Fibroblast of lung (primary cell): ENCODE data around the gene GNG12.

Source experiments
- CTCF ChIP-seq, 2 donors: IDR thresholded peaks in 1 of 2; conservative IDR thresholded peaks in 1 of 2; 1 replicate in 1 of 2; 2 replicates in 1 of 2; pipeline ENCODE4 v1.5.1; 2011 to 2012; ENCODE audit warnings: low read length in 2 of 2, control low read depth in 1 of 2, inconsistent platforms in 1 of 2, low read depth in 1 of 2, mild to moderate bottlenecking in 1 of 2
- EZH2 ChIP-seq: IDR thresholded peaks from 2 replicates; pipeline ENCODE4 v1.5.1; 2012; ENCODE audit warnings: low read length, control low read depth, mild to moderate bottlenecking; ENCODE audit errors: missing control alignments

GRCh38 chr1:67673468-67674201, 159.6 kb downstream of the GNG12 start:
- TF ChIP-seq EZH2 (no peak), CTCF (conservative IDR thresholded peaks at IDR 0.05 in 1 of 2, IDR thresholded peaks at IDR 0.05 in 1 of 2; ENCODE audit: low read depth in 1 of 2, low read length in 2 of 2) (no peak)
